ENCODE results near the gene LAMA3.

LAMA3 gene

DNA sequence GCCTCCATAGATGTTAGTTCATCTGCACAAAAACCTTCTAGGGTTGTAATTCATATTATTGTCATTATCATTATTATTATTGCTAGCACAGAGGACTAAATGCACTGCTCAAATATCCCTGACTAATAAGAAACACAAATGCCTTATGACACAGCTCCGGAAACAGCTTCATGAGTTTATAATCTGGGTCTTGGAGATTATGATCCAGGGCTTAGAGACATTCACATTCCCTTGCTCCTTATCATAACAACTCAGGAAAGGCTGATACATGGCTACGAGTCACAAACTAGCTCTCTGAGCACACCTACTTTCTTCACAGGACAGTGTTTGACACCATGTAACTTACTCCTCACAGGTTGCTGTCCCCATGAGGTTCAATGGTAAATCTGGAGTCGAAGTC lies 223.1 kb downstream of the LAMA3 start:
- TF ChIP-seq, protein P1, sequence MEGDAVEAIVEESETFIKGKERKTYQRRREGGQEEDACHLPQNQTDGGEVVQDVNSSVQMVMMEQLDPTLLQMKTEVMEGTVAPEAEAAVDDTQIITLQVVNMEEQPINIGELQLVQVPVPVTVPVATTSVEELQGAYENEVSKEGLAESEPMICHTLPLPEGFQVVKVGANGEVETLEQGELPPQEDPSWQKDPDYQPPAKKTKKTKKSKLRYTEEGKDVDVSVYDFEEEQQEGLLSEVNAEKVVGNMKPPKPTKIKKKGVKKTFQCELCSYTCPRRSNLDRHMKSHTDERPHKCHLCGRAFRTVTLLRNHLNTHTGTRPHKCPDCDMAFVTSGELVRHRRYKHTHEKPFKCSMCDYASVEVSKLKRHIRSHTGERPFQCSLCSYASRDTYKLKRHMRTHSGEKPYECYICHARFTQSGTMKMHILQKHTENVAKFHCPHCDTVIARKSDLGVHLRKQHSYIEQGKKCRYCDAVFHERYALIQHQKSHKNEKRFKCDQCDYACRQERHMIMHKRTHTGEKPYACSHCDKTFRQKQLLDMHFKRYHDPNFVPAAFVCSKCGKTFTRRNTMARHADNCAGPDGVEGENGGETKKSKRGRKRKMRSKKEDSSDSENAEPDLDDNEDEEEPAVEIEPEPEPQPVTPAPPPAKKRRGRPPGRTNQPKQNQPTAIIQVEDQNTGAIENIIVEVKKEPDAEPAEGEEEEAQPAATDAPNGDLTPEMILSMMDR (IDR thresholded peaks at IDR 0.05; ENCODE audit: low read depth, low read length, missing control alignments): no peak
- H3K4me3 ChIP-seq (replicated peaks; ENCODE audit: low read depth, low read length): no peak overlapping the region
- DNase-seq (ENCODE audit: extremely low read depth, low read depth): no peak

DNA sequence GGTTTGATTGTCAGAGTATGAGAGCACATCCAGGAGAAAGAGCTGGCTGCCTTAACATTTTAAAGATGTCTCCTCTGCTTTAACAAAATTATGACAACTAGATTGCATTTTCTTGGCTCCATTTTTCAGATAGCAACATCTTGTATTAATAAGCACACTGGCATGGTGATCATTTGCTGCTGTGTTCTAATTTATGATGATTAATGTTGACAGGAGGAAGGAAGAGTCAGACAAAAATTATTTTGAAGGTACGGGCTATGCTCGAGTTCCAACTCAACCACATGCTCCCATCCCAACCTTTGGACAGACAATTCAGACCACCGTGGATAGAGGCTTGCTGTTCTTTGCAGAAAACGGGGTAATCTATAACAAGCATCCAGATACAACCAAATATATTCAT lies 227.1 kb downstream of the LAMA3 start:
- DNase-seq (ENCODE audit: extremely low read depth, low read depth): no peak
- TF ChIP-seq, protein P1 (IDR thresholded peaks at IDR 0.05; ENCODE audit: low read depth, low read length, missing control alignments): no peak
- H3K4me3 ChIP-seq (replicated peaks; ENCODE audit: low read depth, low read length): no peak overlapping the region

DNA sequence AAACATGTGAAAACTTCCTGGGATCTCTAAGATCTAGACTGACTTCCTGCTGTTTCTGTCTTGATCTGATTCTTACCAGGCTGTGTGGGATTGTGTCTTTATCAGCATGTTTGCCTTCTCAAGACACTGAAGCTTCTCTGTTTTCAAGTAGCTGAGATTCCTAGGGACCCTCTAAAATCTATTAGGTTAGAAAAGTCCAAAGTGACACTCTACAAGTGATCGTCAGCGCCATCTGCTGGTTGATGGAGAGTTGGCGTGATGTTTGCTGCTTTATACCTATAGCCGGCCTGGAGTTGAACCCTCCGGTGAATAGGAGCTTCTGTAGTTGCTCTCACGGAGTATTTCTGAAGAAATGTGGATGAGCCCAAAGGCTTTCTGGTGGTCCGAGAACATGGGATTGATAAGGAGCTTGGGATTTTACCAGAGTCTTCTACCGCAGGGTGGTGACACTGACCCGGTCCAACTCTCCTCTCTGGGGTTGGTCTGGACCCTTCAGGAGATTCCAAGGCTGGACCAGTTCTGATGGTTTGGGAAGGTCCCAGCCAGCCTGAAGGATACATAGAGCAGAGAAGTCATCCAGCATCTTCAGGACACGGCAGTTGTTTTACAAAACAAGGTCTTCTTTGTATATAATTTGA lies 229.3 kb downstream of the LAMA3 start:
- H3K4me3 ChIP-seq (replicated peaks; ENCODE audit: low read depth, low read length): no peak overlapping the region
- DNase-seq (ENCODE audit: extremely low read depth, low read depth): peak; percentile 49
- TF ChIP-seq, protein P1 (IDR thresholded peaks at IDR 0.05; ENCODE audit: low read depth, low read length, missing control alignments): peak; percentile 91

DNA sequence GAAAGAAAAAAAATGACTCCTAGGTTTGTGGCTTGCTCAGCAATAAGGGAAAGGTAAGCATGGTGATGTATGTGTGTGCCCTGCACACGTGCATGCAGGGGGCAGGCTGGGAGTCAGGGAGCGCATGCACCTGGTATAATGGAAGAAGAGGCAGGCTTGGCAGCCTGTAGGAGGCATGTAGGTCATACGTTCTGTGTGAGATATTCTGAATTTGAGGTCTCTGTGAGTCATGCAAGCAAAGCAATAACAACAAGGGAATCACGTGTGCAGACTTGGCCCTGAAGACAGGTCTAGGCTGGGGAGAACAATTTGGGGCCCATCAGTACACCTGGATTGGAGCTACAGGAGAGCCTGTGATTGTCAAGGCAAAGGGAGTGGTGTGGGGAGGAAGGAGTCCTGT lies 230.8 kb downstream of the LAMA3 start:
- TF ChIP-seq, protein P1 (IDR thresholded peaks at IDR 0.05; ENCODE audit: low read depth, low read length, missing control alignments): no peak
- no peak overlapping the region for H3K4me3 ChIP-seq (replicated peaks; ENCODE audit: low read depth, low read length)
- no peak for DNase-seq (ENCODE audit: extremely low read depth, low read depth)

DNA sequence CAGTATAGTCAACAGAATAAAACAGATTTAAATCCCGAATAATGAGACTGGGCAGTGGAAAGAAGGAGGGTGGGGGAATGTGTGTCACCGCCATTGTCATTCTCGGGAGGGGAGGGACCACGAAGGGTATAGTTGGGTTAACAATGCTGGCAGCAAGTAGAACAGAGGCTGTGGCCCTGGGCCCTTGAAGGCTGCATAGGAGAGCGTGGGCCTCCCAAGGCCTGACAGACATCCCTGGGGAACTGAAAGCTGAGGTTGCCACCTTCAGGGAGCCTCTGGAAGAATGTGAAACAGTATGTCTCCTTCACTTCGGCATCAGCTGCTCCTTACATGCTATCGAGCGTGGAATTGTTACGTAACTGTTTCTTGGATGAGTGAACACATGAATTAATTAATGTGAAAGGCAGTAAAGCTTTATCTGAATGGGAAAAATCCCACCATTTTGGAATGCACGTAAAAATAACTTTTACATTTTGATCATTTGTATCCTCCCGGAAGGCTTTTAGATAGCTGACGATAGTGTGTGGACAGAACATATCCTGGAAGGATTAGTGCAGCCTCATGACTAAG lies 232.5 kb downstream of the LAMA3 start:
- DNase-seq (ENCODE audit: extremely low read depth, low read depth): no peak
- TF ChIP-seq, protein P1 (IDR thresholded peaks at IDR 0.05; ENCODE audit: low read depth, low read length, missing control alignments): no peak
- no peak overlapping the region for H3K4me3 ChIP-seq (replicated peaks; ENCODE audit: low read depth, low read length)

DNA sequence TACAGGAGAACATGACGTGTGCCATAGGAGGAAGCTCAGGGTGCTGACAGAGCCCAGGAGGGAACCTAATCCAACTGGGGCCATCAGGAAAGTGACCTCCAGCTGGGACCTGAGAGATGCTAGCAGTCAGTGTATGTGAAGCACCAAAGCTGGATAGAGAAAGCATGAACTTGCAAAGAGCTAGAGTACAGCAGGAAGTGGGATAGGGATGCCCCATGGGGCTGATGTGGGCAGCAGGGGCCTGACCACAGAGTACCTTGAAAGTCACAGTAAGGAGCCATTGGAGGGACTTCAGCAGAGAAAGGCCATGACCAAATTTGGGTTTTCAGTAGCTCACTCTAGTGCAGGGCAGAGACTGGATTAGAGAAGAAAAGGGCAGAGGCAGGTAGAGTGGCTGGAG lies 233.7 kb downstream of the LAMA3 start:
- no peak overlapping the region for H3K4me3 ChIP-seq (replicated peaks; ENCODE audit: low read depth, low read length)
- TF ChIP-seq, protein P1 (IDR thresholded peaks at IDR 0.05; ENCODE audit: low read depth, low read length, missing control alignments): no peak
- DNase-seq (ENCODE audit: extremely low read depth, low read depth): no peak

DNA sequence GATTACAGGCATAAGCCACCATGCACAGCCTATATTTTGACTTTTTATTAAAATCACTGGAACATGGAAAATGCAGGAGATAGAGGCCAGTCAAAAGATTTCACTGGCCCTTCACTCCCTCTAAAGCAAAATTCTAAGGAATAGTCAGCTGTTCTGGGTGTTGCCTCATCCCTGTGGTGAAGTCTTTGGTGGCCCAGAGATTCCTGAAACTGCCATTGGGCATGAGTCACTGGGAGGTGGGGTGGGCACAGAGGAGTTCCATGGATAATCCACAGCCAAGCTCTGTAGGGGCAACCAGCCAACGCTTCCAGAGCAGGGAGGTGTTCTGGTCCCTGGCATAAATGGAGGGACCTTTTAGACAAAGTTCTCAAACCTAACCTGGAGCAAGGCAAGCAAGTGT lies 235.6 kb downstream of the LAMA3 start:
- no peak for DNase-seq (ENCODE audit: extremely low read depth, low read depth)
- no peak overlapping the region for H3K4me3 ChIP-seq (replicated peaks; ENCODE audit: low read depth, low read length)

More for the DNA sequence above, 235.6 kb downstream of the LAMA3 start:
- TF ChIP-seq, protein P1 (IDR thresholded peaks at IDR 0.05; ENCODE audit: low read depth, low read length, missing control alignments): no peak
